Chondrocyte (in vitro differentiated cells): ENCODE results near the gene CIT. TPM values are rescaled to one million over a fixed set of nuclear protein-coding genes. Genes with fewer than 3 reads are reported as not detected.

Experiments used
- DNase-seq: peaks from one replicate; pipeline ENCODE4 v3.0.0; 2021; ENCODE audit warnings: mixed read lengths, low spot score
- H3K27ac Mint-ChIP-seq: one replicate; pipeline ENCODE4 v1.8.0; 2021; ENCODE audit warnings: mild to moderate bottlenecking, moderate library complexity, mixed read lengths; ENCODE audit not compliant: unreplicated experiment
- H3K27me3 Mint-ChIP-seq: 2 replicates; pipeline ENCODE4 v1.8.0; 2021; ENCODE audit warnings: low read depth, mixed read lengths
- H3K36me3 Mint-ChIP-seq: 2 replicates; pipeline ENCODE4 v1.8.0; 2021; ENCODE audit warnings: low read depth, mixed read lengths
- H3K4me1 Mint-ChIP-seq: 2 replicates; pipeline ENCODE4 v1.8.0; 2021; ENCODE audit warnings: low read depth, mild to moderate bottlenecking, mixed read lengths
- H3K4me3 Mint-ChIP-seq: one replicate; pipeline ENCODE4 v1.8.0; 2021; ENCODE audit warnings: mild to moderate bottlenecking, moderate library complexity, mixed read lengths; ENCODE audit not compliant: unreplicated experiment
- H3K9me3 Mint-ChIP-seq: 2 replicates; pipeline ENCODE4 v1.8.0; 2021; ENCODE audit warnings: low read depth, mixed read lengths
- total RNA-seq: library from RNA; stranded (reverse); gene quantifications from 3 replicates; pipeline ENCODE4 v1.2.1, GENCODE V29; 2021
- TF ChIP-seq, protein P1 (sequence below): fragments of 200-600 bp; sonication (generic); IDR thresholded peaks from 2 replicates; pipeline ENCODE4 v1.5.0; 2021; ENCODE audit warnings: antibody characterized with exemption, mild to moderate bottlenecking, moderate library complexity

The CIT gene
- total RNA-seq, 1 donor from 2014 or later: 9.9 TPM

- Mint-ChIP-seq H3K4me1 (peaks cover 34% of the 10 kb centered on the region), H3K4me3 (no peak overlapping the region), H3K27me3 (no peaks in the 10 kb centered on the region), H3K36me3 (peaks cover 18% of the 10 kb centered on the region), H3K27ac (no peak overlapping the region), H3K9me3 (no peaks in the 10 kb centered on the region)
- no peak for DNase-seq
- TF ChIP-seq, protein P1, sequence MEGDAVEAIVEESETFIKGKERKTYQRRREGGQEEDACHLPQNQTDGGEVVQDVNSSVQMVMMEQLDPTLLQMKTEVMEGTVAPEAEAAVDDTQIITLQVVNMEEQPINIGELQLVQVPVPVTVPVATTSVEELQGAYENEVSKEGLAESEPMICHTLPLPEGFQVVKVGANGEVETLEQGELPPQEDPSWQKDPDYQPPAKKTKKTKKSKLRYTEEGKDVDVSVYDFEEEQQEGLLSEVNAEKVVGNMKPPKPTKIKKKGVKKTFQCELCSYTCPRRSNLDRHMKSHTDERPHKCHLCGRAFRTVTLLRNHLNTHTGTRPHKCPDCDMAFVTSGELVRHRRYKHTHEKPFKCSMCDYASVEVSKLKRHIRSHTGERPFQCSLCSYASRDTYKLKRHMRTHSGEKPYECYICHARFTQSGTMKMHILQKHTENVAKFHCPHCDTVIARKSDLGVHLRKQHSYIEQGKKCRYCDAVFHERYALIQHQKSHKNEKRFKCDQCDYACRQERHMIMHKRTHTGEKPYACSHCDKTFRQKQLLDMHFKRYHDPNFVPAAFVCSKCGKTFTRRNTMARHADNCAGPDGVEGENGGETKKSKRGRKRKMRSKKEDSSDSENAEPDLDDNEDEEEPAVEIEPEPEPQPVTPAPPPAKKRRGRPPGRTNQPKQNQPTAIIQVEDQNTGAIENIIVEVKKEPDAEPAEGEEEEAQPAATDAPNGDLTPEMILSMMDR: no peak
Measured at GRCh38 chr12:119671070-119671469, 206.1 kb downstream of the CIT start.

- no peak overlapping the region for H3K27ac Mint-ChIP-seq
- DNase-seq: no peak
- peaks cover 34% of the 10 kb centered on the region for H3K4me1 Mint-ChIP-seq
- no peaks in the 10 kb centered on the region for H3K9me3 Mint-ChIP-seq
- peak overlapping the region; percentile 46 for H3K4me3 Mint-ChIP-seq
- TF ChIP-seq, protein P1: no peak
- H3K36me3 Mint-ChIP-seq: peaks cover 13% of the 10 kb centered on the region
- no peaks in the 10 kb centered on the region for H3K27me3 Mint-ChIP-seq
Measured at GRCh38 chr12:119669744-119670472, 207.2 kb downstream of the CIT start.

GRCh38 chr12:119668324-119668841 lies 208.7 kb downstream of the CIT start:
- Mint-ChIP-seq H3K36me3 (peaks cover 7% of the 10 kb centered on the region), H3K4me3 (peak overlapping the region; percentile 87), H3K4me1 (peaks cover 34% of the 10 kb centered on the region), H3K9me3 (no peaks in the 10 kb centered on the region), H3K27me3 (peaks cover 2% of the 10 kb centered on the region), H3K27ac (peak overlapping the region; percentile 47)
- TF ChIP-seq, protein P1: no peak
- no peak for DNase-seq

GRCh38 chr12:119667577-119668323 lies 209.4 kb downstream of the CIT start, which contains the start of gene PRKAB1:
Gene PRKAB1, plus strand, starts transcription at chr12:119668133. Its CDS starts 112 bp downstream, at chr12:119668245.
- Mint-ChIP-seq H3K4me1 (peaks cover 34% of the 10 kb centered on the region), H3K36me3 (peaks cover 6% of the 10 kb centered on the region), H3K9me3 (no peaks in the 10 kb centered on the region), H3K27ac (peak within 1 kb of the TSS; percentile 47), H3K27me3 (peaks cover 2% of the 10 kb centered on the region), H3K4me3 (peak within 1 kb of the TSS; percentile 87)
- TF ChIP-seq, protein P1: peak; percentile 99
- peak; percentile 99 for DNase-seq

DNA sequence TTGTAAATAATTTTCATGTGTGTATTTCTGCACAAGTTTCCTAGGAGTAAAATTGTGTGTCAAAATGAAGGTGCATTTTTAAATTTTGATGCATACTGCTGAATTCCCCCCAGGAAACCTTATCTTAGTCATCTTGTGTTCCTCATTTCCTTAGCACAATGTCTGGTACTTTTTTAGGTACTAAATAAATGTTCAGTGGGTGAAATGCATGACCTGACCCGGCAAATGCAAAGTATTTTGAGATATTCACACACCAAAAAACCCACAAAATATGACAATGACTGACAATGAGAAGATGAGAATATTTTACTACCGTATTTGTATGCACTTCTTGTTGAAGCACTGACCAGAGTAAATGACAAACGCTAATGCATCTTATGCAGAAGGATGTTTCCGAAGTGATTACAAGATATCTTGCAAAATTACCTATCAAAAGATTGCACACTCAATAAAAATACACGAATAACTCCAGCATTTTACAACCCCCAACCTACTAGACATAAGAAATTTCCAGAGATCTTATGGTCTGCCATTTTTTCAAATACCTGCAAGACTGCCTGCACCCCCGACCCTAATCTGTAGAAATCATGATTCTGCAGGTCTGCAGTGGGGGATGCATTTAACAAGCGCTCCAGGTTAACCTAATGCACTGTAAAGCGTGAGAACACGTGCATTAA lies 210.1 kb downstream of the CIT start:
- Mint-ChIP-seq H3K4me1 (peaks cover 34% of the 10 kb centered on the region), H3K9me3 (no peaks in the 10 kb centered on the region), H3K4me3 (peak overlapping the region; percentile 87), H3K36me3 (peaks cover 2% of the 10 kb centered on the region), H3K27ac (no peak overlapping the region), H3K27me3 (peaks cover 9% of the 10 kb centered on the region)
- TF ChIP-seq, protein P1: no peak
- DNase-seq: no peak
